ENCODE results near the gene CDC7.

- no peak for TF ChIP-seq EZH2 (IDR thresholded peaks at IDR 0.05)
- TF ChIP-seq POLR2AphosphoS5 (IDR thresholded peaks at IDR 0.05; ENCODE audit: borderline replicate concordance, low read depth, low read length) = no peak
Measured at GRCh38 chr1:91501971-91502671, 1.5 kb downstream of the CDC7 start.
